HG02840 (cell line): ENCODE data around the gene TAF11L14.
"Not testable (repeated sequence)": the region's sequence is repeated elsewhere in the genome, so short reads cannot be mapped to it uniquely, and the experiment has no call there.

Experiments
- ATAC-seq: cut with Tn5 transposase; IDR thresholded peaks from one replicate; pipeline ENCODE4 v1.9.1; 2021; ENCODE audit warnings: mild to moderate bottlenecking, moderate library complexity, moderate number of reproducible peaks; ENCODE audit not compliant: unreplicated experiment, low FRiP score

TAF11L14 gene

DNA sequence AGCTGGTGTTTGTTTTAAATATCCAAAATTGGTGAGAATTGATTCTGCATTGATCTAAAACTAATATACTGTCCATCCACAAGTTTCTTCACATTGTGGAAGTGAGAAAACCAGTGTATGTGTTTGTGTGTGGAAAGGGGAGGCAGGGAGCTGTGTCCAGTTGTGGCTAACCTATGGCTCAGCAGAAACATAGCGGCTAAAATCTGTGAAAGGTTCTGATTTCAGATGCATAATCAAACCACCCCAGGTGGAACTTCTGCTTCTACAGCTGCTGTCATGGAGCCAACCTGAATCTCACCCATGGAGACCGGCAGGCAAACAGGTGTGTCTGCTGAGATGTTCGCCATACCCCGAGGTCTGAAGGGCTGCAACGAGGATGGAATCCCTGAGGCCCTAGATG is at the start of gene TAF11L14:
Gene TAF11L14, plus strand, starts transcription at position 301 of the 400 bp plus-strand sequence.
- ATAC-seq = no peak

DNA sequence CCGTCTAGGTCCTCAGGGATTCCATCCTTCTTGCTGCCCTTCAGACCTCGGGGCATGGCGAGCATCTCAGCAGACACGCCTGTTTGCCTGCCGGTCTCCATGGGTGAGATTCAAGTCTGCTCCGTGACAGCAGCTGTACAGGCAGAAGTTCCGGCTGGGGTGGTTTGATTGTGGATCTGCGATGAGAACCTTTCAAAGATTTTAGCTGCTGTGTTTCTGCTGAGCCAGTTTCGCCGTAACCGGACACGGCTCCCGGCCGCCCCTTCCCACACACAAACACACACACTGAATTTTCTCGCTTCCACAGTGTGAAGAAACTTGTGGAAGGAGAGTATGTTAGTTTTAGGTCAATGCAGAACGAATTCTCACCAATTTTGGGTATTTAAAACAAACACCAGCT is 48.6 kb upstream of the TAF11L14 start, which contains the start of gene TAF11L7:
Gene TAF11L7, minus strand, starts transcription at position 101 of the 400 bp plus-strand sequence.
- not testable (repeated sequence) for ATAC-seq

DNA sequence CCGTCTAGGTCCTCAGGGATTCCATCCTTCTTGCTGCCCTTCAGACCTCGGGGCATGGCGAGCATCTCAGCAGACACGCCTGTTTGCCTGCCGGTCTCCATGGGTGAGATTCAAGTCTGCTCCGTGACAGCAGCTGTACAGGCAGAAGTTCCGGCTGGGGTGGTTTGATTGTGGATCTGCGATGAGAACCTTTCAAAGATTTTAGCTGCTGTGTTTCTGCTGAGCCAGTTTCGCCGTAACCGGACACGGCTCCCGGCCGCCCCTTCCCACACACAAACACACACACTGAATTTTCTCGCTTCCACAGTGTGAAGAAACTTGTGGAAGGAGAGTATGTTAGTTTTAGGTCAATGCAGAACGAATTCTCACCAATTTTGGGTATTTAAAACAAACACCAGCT is 43.4 kb upstream of the TAF11L14 start, which contains the start of gene TAF11L8:
Gene TAF11L8, minus strand, starts transcription at position 101 of the 400 bp plus-strand sequence.
- not testable (repeated sequence) for ATAC-seq

GRCh38 chr5:17594255-17594654 is 40.0 kb upstream of the TAF11L14 start, which contains the start of gene TAF11L9:
Gene TAF11L9, minus strand, starts transcription at chr5:17594394.
- not testable (repeated sequence) for ATAC-seq

GRCh38 chr5:17597728-17598127 is 36.5 kb upstream of the TAF11L14 start, which contains the start of gene TAF11L10:
Gene TAF11L10, minus strand, starts transcription at chr5:17597828.
- ATAC-seq = not testable (repeated sequence)

- ATAC-seq = not testable (repeated sequence)
These were observed 30.4 kb upstream of the TAF11L14 start, which contains the start of gene TAF11L11 for GRCh38 chr5:17603880-17604279. Gene TAF11L11, plus strand, starts transcription at chr5:17604183.

DNA sequence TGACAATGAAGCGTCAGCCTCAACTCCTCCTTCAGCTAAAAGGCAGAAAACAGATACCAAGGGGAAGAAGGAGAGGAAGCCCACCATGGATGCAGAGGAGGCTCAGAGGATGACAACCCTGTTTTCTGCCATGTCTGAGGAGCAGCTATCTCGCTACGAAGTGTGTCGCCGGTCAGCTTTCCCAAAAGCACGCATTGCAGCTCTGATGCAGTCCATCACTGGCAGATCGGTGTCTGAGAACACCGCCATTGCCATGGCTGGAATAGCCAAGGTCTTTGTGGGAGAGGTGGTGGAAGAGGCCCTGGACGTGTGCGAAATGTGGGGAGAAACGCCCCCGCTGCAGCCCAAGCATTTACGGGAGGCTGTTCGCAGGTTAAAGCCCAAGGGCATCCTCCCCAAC is 29.3 kb upstream of the TAF11L14 start:
- no peak for ATAC-seq

DNA sequence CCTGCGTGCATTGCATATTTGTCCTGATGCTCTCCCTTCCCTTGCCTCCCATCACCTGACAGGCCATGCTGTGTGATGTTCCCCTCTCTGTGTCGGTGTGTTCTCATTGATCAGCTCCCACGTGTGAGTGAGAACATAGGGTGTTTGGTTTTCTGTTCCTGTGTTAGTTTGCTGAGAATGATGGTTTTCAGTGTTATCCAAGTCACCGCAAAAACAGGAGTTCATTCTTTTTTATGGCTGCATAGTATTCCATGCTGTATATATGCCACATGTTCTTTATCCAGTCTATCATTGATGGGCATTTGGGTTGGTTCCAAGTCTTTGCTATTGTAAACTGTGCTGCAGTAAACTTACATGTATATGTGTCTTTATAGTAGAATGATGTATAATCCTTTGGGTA is 26.8 kb upstream of the TAF11L14 start:
- not testable (repeated sequence) for ATAC-seq

DNA sequence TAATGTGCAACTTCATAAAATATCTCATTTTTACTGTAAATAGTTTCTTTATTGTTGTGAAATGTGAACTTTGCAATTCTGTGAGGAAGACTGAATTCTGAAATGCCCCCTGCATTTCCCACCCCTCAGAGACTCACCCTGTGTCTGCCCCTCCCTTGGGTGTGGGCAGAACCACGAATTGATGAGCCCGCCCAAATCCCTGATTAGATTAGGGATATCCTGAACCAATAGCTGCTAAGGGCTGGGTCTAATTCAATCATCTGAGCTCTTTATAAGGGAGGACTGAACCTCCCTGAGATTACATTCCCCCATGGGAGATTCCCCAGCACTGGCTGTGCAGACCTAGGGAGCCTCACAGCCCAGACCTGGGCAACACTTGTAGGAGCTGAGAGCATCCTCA is 24.2 kb upstream of the TAF11L14 start, which contains the start of gene TAF11L12:
Gene TAF11L12, plus strand, starts transcription at position 301 of the 400 bp plus-strand sequence.
- ATAC-seq = not testable (repeated sequence)

GRCh38 chr5:17614872-17615605 is 19.2 kb upstream of the TAF11L14 start:
- ATAC-seq = no peak

DNA sequence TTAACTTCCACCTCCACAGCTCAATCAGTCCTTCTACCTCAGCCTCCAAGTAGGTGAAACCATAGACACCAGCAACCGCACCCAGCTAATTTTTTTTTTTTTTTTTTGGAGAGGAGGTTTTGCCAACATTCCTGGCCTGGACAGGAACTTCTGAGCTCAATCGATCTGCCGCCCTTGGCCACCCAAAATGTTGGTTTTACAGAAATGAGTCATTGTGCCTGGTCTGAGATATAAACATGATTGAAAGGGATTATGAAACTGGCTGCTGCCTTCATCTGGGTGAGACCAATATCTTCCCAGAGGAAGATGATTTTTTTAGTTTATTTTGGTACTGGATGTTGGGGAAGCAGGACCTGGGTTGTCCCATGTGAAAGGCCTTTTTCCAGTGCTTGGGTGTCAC is 14.9 kb upstream of the TAF11L14 start:
- ATAC-seq = no peak

DNA sequence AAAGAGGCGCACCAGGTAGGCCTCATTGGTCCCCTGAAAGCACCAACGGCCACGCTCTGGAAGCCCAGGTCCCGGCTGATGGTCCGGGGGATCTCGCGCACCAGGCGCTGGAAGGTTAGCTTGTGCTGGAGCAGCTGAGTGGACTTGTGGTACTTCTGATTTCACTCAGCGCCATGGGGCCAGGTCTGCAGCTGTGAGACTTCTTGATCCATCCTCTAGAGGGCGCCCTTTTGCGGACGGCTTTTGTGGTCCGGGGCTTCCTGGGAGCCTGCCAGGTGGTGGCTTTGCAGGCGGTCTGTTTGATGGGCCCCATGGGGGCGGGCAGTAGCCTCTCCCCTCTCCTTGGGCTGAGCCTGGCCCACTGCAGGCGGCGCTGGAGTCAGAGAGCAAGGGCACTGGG is 13.6 kb upstream of the TAF11L14 start:
- ATAC-seq = no peak

GRCh38 chr5:17625686-17626085 is 8.6 kb upstream of the TAF11L14 start:
- ATAC-seq = no peak

GRCh38 chr5:17631788-17632187 is 2.5 kb upstream of the TAF11L14 start, which contains the start of gene TAF11L13:
Gene TAF11L13, plus strand, starts transcription at chr5:17632088.
- not testable (repeated sequence) for ATAC-seq

DNA sequence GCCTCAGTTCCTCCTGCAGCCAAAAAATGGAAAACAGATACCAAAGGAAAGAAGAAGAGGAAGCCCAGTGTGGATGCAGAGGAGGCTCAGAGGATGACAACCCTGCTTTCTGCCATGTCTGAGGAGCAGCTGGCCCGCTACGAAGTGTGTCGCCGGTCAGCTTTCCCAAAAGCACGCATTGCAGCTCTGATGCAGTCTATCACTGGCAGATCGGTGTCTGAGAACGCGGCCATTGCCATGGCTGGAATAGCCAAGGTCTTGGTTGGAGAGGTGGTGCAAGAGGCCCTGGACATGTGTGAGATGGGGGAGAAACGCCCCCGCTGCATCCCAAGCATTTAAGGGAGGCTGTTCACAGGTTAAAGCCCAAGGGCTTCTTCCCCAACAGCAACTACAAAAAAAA is 15.0 kb downstream of the TAF11L14 start:
- not testable (repeated sequence) for ATAC-seq

DNA sequence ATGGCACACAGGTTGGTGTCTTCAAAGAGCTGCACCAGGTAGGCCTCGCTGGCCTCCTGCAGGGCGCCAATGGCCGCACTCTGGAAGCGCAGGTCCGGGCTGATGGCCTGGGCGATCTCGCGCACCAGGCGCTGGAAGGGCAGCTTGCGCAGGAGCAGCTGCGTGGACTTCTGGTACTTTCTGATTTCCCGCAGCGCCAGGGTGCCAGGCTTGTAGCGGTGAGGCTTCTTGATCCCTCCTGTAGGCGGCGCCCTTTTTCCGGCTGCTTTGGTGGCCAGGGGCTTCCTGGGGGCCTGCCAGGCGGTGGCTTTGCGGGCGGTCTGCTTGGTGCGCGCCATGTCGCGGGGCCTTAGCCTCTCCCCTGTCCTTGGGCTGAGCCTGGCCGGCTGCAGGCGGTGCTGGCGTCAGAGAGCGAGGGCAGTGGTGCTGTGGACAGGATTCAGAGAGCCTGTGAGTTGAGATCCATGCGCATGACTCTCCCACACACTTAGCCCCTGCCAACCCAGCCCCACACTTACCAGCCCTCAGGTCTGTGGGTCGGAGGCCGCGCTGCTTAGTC is 21.0 kb downstream of the TAF11L14 start:
- ATAC-seq = not testable (repeated sequence)

- ATAC-seq = no peak
These were observed 21.7 kb downstream of the TAF11L14 start for GRCh38 chr5:17655921-17656320.

DNA sequence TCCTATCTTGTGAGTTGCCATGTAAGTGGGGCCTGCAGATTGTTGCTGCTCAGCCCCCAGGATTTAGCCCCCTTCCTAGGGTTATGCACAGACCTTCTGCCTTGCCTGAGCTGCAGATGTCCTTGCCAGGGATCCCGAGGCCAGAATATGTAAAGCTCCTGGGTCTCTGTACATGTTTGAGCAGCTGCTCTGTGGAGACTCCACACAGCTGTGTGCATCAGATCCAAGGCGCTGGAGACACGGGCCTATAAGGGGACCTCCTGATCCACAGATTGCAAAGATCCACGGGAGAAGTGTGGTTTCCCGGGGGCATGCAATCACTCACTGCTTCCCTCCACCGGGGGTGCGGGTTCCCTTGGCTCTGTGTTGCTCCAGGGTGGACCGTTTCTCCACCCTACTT is 28.9 kb downstream of the TAF11L14 start:
- ATAC-seq = no peak

DNA sequence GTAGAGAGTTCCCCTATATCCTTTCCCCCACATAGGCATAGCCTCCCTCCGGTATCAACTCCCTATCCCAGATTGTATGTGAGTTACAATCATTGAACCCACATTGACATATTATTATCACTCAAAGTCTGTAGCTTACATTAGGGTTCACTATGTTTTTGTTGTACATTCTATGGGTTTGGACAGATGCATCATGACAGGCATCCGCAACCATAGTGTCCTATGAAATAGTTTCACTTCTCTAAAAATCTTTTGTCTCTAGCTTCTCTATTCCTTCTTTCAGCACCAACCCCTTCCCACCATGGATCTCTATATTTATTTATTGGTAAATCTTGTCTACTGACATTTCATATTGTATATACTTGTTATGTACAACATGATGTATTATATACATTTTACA is 31.6 kb downstream of the TAF11L14 start:
- ATAC-seq = no peak

DNA sequence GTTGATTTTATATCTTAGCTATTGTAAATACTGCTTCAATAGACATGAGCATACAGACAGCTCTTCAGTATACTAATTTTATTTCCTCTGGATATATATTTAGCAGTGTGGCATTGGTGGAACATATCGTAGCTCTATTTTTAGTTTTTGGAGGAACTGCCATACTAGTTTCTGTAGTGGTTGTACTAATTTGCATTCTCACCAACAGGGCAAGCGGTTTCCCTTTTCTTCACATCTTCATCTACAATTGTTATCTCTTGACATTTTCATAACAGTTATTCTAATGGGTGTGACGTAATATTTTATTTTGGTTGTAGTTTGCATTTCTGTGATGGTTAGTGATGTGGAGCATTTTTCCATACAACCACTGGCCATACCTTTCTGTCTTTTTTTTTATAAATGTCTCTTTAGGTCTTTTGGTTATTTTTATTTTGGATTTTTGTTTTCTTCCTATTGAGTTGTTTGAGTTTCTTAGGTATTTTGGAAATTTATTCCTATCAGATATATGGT is 32.5 kb downstream of the TAF11L14 start:
- ATAC-seq = no peak

GRCh38 chr5:17670353-17670752 is 36.1 kb downstream of the TAF11L14 start:
- no peak for ATAC-seq
